NCI-H2107 treated with DMSO at 0.1 percent for 48 hours (cell line): ENCODE data around the gene FBXW8.

Experiments used
- DNase-seq: peaks from one replicate; lab custom pipeline; 2025; ENCODE audit not compliant: unreplicated experiment; lab: John Stamatoyannopoulos, UW

FBXW8 gene

GRCh38 chr12:116990329-116990728 is 79.6 kb downstream of the FBXW8 start:
- DNase-seq = no peak

- no peak for DNase-seq
Measured at GRCh38 chr12:116990971-116991966, 80.5 kb downstream of the FBXW8 start.

- DNase-seq = no peak
Measured at GRCh38 chr12:116996093-116996492, 85.3 kb downstream of the FBXW8 start.

- no peak for DNase-seq
Measured at GRCh38 chr12:116996621-116997020, 85.9 kb downstream of the FBXW8 start.

GRCh38 chr12:116999066-116999465 is 88.3 kb downstream of the FBXW8 start:
- DNase-seq = no peak

- DNase-seq = no peak
Measured at GRCh38 chr12:117000316-117000715, 89.6 kb downstream of the FBXW8 start.

GRCh38 chr12:117002051-117002817 is 91.5 kb downstream of the FBXW8 start:
- DNase-seq = no peak

GRCh38 chr12:117003883-117004404 is 93.2 kb downstream of the FBXW8 start:
- DNase-seq = no peak

GRCh38 chr12:117005417-117006046 is 94.8 kb downstream of the FBXW8 start:
- no peak for DNase-seq

- DNase-seq = no peak
Measured at GRCh38 chr12:117006333-117006732, 95.6 kb downstream of the FBXW8 start.

- DNase-seq = no peak
Measured at GRCh38 chr12:117007577-117007976, 96.8 kb downstream of the FBXW8 start.

GRCh38 chr12:117009759-117010158 is 99.0 kb downstream of the FBXW8 start:
- DNase-seq = no peak

GRCh38 chr12:117010693-117011451 is 100.1 kb downstream of the FBXW8 start:
- DNase-seq = no peak

- no peak for DNase-seq
Measured at GRCh38 chr12:117011988-117012805, 101.4 kb downstream of the FBXW8 start.

GRCh38 chr12:117013726-117014125 is 103.0 kb downstream of the FBXW8 start:
- no peak for DNase-seq

GRCh38 chr12:117014342-117014887 is 103.7 kb downstream of the FBXW8 start:
- no peak for DNase-seq

- no peak for DNase-seq
Measured at GRCh38 chr12:117015811-117016210, 105.1 kb downstream of the FBXW8 start.

- DNase-seq = no peak
Measured at GRCh38 chr12:117017807-117018206, 107.1 kb downstream of the FBXW8 start.

GRCh38 chr12:117018276-117018675 is 107.5 kb downstream of the FBXW8 start:
- DNase-seq = no peak
